Small intestine (tissue), 7 donors: ENCODE measurements around the gene PCYT2. TPM values are rescaled to one million over a fixed set of nuclear protein-coding genes. Genes with fewer than 3 reads are reported as not detected.

Source experiments
- DNase-seq, 2 donors: peaks; one replicate each; pipeline versions ENCODE4 v3.0.0 to v3.0.0-alpha.2; 2013
- FAIRE-seq: peaks from 2 replicates; lab custom pipeline; 2012; peaks lifted over from hg19 to GRCh38; lab: Jason Lieb, UNC
- H3K27ac ChIP-seq, 3 donors: one replicate each; pipeline ENCODE4 v1.5.1; 2013; ENCODE audit warnings: low read length in 2 of 3, mild to moderate bottlenecking in 2 of 3, control low read depth in 1 of 3, inconsistent platforms in 1 of 3, low read depth in 1 of 3, moderate library complexity in 1 of 3
- H3K27me3 ChIP-seq, 3 donors: one replicate each; pipeline ENCODE4 v1.6.1; 2013; ENCODE audit warnings: low read length in 3 of 3, inconsistent platforms in 1 of 3; ENCODE audit not compliant: control insufficient read depth in 3 of 3, insufficient read depth in 3 of 3
- H3K36me3 ChIP-seq, 3 donors: one replicate each; pipeline ENCODE4 v1.6.1; 2013; ENCODE audit warnings: low read length in 3 of 3, inconsistent platforms in 1 of 3, low read depth in 1 of 3, mild to moderate bottlenecking in 1 of 3, moderate library complexity in 1 of 3; ENCODE audit not compliant: control insufficient read depth in 3 of 3, insufficient read depth in 2 of 3
- H3K4me1 ChIP-seq, 3 donors: one replicate each; pipeline ENCODE4 v1.6.1; 2013; ENCODE audit warnings: low read length in 2 of 3, inconsistent platforms in 1 of 3, low read depth in 1 of 3, mild to moderate bottlenecking in 1 of 3, moderate library complexity in 1 of 3; ENCODE audit not compliant: control insufficient read depth in 3 of 3, insufficient read depth in 2 of 3
- H3K4me3 ChIP-seq, 3 donors: one replicate each; pipeline ENCODE4 v1.5.1; 2013; ENCODE audit warnings: low read length in 3 of 3, control low read depth in 1 of 3, inconsistent platforms in 1 of 3, low read depth in 1 of 3, mild to moderate bottlenecking in 1 of 3, moderate library complexity in 1 of 3
- H3K9me3 ChIP-seq, 2 donors: one replicate each; pipeline ENCODE4 v1.6.1; 2013; ENCODE audit warnings: low read depth in 1 of 2, low read length in 1 of 2; ENCODE audit not compliant: control insufficient read depth in 2 of 2, insufficient read depth in 1 of 2
- WGBS, 3 donors: extraction: QIAGEN DNeasy Blood & Tissue Kit; methylation state at CpG; one replicate each; pipeline ENCODE4 v1.1.7; 2013; 5-methylcytosine and 5-hydroxymethylcytosine counted together
- polyA plus RNA-seq, 4 donors: library from polyadenylated mRNA; stranded (reverse) in 3 of 4; unstranded in 1 of 4; fragments of 200-250 nt in 3 of 4; fragments of 120-200 nt in 1 of 4; gene quantifications; one replicate each; pipeline versions ENCODE4 v1.2.1 to v1.2.3, GENCODE V29; 2013
- donor health status: healthy with polysubstance abuse.
- donor health status: control.
- donor health status: control.
- donor health status: Bipolar disorder and iron deficiency.
- donor health status: healthy.

Gene PCYT2
- polyA plus RNA-seq, 4 donors, result 32.6 to 303 (median 174) TPM

DNA sequence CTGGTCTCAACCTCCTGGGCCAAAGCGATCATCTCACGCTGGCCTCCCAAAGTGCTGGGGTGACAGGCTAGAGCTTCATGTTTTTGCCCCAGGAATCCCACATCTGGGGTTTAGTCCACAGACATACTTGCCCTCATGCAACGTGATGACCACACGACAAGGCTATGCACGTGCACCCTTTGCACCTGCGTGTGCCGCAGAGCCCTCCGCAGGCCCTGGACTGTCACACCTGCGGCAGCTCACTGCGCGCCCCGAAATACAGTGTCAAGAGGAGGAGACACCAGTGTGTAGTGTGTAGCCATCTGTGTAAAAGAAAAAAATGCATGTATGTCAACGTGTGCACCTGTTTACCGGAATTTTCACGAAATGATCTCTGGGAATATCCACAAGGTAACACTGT lies 39.3 kb upstream of the PCYT2 start:
- Histone ChIP-seq H3K27ac (no peak overlapping the region), H3K4me3 (no peak overlapping the region), H3K4me1 (no peaks in the 10 kb centered on the region), H3K9me3 (no peaks in the 10 kb centered on the region), H3K27me3 (no peaks in the 10 kb centered on the region), H3K36me3 (peaks cover 0 to 4% (median 0%) of the 10 kb centered on the region in 3 donors)
- WGBS, 3 donors, result 85 to 86% (median 85%) methylated on average over 15 of the region's 15 CpGs
- FAIRE-seq (no peak), DNase-seq (no peak)

DNA sequence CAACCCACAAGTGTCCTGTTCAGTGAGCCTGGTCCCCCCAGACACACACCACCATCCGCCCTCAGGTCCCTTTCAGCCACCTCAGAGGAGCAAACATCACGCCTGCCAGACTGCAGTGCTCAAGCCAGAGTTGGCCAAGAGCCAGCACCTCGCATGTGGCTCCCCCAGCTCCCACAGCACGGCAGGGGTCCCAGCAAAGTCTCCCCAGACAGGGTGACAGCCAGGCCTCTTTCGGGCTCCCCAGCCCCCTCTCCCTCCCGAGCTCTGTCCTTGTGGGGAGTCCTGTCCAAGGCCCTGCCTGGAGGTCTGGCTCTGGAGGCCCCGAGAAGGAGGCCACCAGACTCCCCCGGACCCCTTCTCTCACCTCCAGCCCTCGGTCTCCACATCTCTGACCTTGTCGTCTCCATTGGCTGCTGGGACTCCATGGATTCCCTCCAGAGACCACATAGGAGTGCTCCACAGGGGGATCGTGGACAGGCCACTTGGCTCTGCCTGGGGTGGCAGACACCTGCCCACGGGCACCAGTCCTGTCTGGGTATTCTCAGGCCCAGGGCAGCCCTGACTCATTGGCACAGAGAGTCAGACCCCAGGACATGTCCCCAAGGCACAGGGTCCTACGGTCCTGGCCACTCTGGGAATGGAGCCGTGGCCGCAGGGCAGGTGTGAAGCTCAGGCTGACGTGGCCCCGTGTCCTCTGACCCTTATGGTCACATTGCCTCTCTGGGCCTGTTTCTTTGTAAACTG lies 37.6 kb upstream of the PCYT2 start:
- H3K27me3 ChIP-seq, result peaks cover 0 to 3% (median 0%) of the 10 kb centered on the region in 3 donors
- no peak for FAIRE-seq
- no peak for DNase-seq
- 78 to 83% (median 81%) methylated on average over 17 of the region's 17 CpGs for WGBS, 3 donors
- no peak overlapping the region for H3K27ac ChIP-seq
- no peaks in the 10 kb centered on the region for H3K4me1 ChIP-seq
- H3K4me3 ChIP-seq, result no peak overlapping the region
- no peaks in the 10 kb centered on the region for H3K36me3 ChIP-seq
- H3K9me3 ChIP-seq, result no peaks in the 10 kb centered on the region

DNA sequence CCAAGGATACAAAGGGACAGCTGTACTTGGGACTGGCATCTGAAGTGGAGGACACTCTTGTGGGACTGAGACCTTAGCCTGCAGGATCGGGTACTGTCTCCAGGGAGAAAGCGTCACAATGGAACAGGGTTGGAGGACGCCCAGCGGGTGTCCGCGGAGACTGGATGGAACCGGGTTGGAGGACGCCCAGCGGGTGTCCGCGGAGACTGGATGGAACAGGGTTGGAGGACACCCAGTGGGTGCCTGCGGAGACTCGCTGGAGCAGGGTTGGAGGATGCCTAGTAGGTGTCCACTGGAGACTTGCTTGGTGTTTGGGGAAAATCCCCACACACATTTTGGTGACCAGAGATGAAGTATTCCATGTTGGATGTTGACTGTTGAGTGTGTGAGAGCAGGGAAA lies 36.0 kb upstream of the PCYT2 start, which contains the start of gene MYADML2:
MYADML2 (minus strand) TSS at position 45 of the 400 bp plus-strand sequence. CDS start 5,492 bp downstream, outside the sequence.
- H3K27ac ChIP-seq, result no peak within 1 kb of the TSS
- DNase-seq (no peak), FAIRE-seq (no peak)
- peaks cover 0 to 7% (median 3%) of the 10 kb centered on the region in 3 donors for H3K27me3 ChIP-seq
- no peaks in the 10 kb centered on the region for H3K4me1 ChIP-seq
- no peaks in the 10 kb centered on the region for H3K36me3 ChIP-seq
- no peaks in the 10 kb centered on the region for H3K9me3 ChIP-seq
- H3K4me3 ChIP-seq, result no peak within 1 kb of the TSS
- WGBS, 3 donors, result 88 to 95% (median 94%) methylated on average over 13 of the region's 13 CpGs

DNA sequence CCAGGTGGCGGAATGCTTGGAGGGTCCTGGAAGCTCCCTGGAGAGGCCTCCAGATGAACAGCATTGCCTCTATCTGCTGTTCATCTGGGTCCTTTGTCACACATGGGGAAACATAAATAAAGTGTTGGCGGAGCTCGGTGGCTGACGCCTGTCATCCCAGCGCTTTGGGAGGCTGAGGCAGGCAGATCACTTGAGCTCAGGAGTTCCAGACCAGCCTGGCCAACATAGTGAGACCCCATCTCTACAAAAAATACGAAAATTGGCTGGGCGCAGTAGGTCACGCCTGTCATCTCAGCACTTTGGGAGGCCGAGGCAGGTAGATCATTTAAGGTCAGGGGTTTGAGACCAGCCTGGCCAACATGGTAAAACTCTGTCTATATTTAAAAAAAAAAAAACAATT lies 33.7 kb upstream of the PCYT2 start:
- no peak overlapping the region for H3K4me3 ChIP-seq
- no peaks in the 10 kb centered on the region for H3K36me3 ChIP-seq
- DNase-seq (no peak), FAIRE-seq (no peak)
- H3K27ac ChIP-seq, result no peak overlapping the region
- H3K9me3 ChIP-seq, result no peaks in the 10 kb centered on the region
- peaks cover 0 to 14% (median 3%) of the 10 kb centered on the region in 3 donors for H3K27me3 ChIP-seq
- 86 to 93% (median 88%) methylated on average over 9 of the region's 9 CpGs for WGBS, 3 donors
- no peaks in the 10 kb centered on the region for H3K4me1 ChIP-seq

GRCh38 chr17:81942167-81942553 lies 31.0 kb upstream of the PCYT2 start:
- H3K4me3 ChIP-seq, result peak overlapping the region in 1 of 3 donors; percentile 5
- FAIRE-seq (no peak), DNase-seq (no peak)
- WGBS, 3 donors, result 38 to 51% (median 49%) methylated on average over 12 of the region's 12 CpGs
- no peaks in the 10 kb centered on the region for H3K9me3 ChIP-seq
- no peak overlapping the region for H3K27ac ChIP-seq
- no peaks in the 10 kb centered on the region for H3K36me3 ChIP-seq
- peaks cover 0 to 3% (median 0%) of the 10 kb centered on the region in 3 donors for H3K4me1 ChIP-seq
- peaks cover 0 to 14% (median 3%) of the 10 kb centered on the region in 3 donors for H3K27me3 ChIP-seq

- H3K27ac ChIP-seq, result no peak overlapping the region
- DNase-seq, result no peak
- FAIRE-seq, result no peak
- H3K4me3 ChIP-seq, result peak overlapping the region in 1 of 3 donors; percentile 5
- H3K27me3 ChIP-seq, result peaks cover 0 to 14% (median 3%) of the 10 kb centered on the region in 3 donors
- 27 to 49% (median 28%) methylated on average over 26 to 30 of the region's 30 CpGs for WGBS, 3 donors
- no peaks in the 10 kb centered on the region for H3K9me3 ChIP-seq
- peaks cover 0 to 6% (median 0%) of the 10 kb centered on the region in 3 donors for H3K4me1 ChIP-seq
- H3K36me3 ChIP-seq, result no peaks in the 10 kb centered on the region
Measured at GRCh38 chr17:81941484-81942166, 30.4 kb upstream of the PCYT2 start.

DNA sequence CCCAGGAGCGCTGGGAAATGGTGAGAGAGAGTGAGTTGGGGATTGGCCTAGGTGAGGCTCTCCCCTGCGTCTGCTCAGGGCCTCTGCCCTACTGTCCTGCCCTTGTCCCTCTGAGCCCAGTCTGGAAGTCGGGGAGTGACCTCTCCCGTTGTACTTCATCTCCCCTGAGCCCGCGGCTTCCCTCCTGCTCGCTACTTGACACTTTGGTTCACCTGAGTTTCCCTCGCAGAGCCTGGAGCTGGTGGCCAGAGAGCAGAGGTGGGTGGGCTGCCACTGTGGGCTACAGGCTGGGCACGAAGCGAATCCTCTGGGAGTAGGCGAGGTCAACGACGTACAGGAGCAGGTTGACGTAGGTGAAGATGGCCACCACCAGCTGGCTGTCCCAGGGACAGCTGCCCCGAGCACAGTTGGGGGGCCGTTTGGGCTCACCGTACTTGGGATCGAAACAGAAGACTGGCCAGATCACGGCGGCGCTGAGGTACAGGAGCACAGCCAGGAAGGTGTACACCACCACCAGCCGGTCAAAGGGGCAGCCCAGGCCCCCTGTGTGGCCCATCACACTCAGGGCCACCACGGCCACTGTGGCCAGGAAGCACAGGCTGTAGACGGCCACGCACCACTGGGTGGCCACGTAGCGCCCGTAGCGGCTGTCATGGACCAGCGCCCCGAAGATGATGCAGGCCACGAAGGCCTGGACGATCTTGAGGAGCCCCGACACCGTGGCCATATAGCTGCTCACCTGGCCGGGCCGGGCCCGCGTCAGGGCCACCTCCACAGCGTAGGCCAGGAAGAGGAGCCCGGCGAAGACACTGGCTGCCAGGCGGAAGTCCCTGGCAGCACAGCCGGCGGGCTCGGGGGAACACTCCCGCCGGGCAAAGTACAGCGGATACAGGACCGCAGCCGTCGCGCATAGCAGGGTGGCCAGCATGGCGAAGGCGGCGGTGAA lies 29.6 kb upstream of the PCYT2 start:
- no peak overlapping the region for H3K27ac ChIP-seq
- H3K27me3 ChIP-seq, result peaks cover 0 to 14% (median 3%) of the 10 kb centered on the region in 3 donors
- no peak for FAIRE-seq
- H3K4me3 ChIP-seq, result no peak overlapping the region
- DNase-seq, result peak in 1 of 2 donors; percentile 54
- H3K4me1 ChIP-seq, result peaks cover 0 to 8% (median 0%) of the 10 kb centered on the region in 3 donors
- H3K9me3 ChIP-seq, result no peaks in the 10 kb centered on the region
- WGBS, 3 donors, result 64 to 90% (median 77%) methylated on average over 51 to 56 of the region's 56 CpGs
- H3K36me3 ChIP-seq, result no peaks in the 10 kb centered on the region
